GM18505 (cell line): Measurements from ENCODE around the gene APPBP2.
"Not testable (repeated sequence)": the region's sequence is repeated elsewhere in the genome, so short reads cannot be mapped to it uniquely, and the experiment has no call there.

Experiments used
- ATAC-seq: cut with Tn5 transposase; IDR thresholded peaks from one replicate; pipeline ENCODE4 v1.9.1; 2021; ENCODE audit not compliant: unreplicated experiment
- POLR2A ChIP-seq: IDR thresholded peaks from 4 replicates; pipeline ENCODE4 v1.6.1; 2011; ENCODE audit warnings: borderline replicate concordance; ENCODE audit not compliant: insufficient read depth, insufficient read length; ENCODE audit errors: extremely low read depth

APPBP2 gene

DNA sequence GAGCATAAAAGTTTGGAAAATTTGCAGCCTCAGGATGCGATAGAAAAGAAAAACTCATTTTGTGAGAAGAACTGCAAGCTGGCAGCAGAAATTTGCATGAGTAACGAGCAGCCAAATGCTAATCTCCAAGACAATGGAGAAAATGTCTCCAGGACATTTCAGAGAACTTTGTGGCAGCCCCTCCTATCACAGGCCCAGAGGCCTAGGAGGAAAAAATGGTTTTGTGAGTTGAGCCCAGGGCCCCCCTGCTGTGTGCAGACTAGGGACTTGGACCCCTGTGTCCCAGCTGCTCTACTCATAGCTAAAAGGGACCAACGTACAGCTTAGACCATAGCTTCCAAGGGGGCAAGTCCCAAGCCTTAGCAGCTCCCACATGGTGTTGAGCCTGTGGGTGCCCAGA is 34.3 kb downstream of the APPBP2 start:
- no peak for ATAC-seq
- no peak for TF ChIP-seq POLR2A

DNA sequence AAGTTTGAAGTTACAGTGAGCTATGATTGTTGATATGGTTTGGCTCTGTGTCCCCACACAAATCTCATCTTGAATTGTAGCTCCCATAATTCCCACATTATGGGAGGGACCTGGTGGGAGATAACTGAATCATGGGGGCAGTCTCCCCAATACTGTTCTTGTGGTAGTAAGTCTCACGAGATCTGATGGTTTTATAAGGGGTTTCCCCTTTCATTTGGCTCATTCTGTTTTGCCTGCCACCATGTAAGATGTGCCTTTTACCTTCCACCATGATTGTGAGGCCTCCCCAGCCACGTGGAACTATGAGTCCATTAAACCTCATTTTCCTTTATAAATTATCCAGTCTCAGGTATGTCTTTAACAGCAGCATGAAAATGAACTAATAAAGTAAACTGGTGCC is 35.4 kb downstream of the APPBP2 start:
- ATAC-seq = not testable (repeated sequence)

DNA sequence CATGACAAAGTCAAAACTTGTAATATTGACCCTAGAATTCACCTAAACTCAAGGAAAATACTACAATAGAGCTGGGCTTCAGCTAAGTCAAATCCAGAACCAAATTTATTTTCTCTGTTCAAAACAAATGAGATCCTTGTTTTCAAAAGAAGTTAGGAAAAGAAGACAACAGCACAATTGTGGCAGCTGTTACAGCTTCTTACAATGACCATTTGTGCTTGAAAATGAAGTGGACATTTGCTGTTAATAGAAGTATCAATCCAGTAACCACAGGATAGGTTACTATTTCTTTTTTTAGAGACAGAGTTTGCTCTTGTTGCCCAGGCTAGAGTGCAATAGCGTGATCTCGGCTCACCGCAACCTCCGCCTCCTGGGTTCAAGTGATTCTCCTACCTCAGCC is 44.4 kb downstream of the APPBP2 start:
- no peak for ATAC-seq
- no peak for TF ChIP-seq POLR2A

DNA sequence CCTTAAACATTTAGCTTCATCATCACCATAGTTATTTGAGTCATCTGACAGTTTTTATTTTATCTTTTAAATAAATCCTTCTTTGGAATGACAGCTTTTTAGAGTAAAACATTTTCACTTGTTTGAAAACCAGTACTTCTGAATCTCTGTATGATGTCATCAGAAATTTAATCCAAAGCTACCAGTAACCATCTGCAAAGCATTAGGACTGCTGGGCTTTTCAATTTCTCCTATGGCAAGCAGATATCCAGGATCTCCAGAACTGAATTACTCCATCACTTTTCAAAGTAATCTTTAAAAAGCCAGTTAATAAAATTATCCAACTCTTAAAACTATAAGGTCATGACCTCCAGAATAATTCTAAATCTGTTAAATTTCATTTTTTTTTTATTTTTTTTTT is 52.3 kb downstream of the APPBP2 start:
- no peak for TF ChIP-seq POLR2A
- no peak for ATAC-seq

DNA sequence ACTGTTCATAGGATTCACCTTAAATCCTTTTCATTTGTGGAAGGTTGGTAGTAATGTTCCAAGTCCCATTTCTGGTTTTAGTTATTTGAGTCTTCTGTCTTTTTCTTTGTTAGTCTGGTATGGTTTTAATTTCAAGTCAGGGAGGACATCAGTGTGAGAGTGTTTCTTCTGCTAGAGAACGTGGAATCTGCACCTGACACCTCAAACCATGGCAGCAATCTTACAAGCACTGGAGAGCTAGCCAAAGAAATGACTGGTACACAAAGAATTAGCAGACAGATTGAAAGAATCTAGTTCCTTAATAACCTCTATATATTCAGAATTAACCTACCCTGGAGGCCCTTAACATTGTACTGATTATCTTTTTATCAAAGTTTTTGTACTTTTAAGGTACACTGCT is 53.6 kb downstream of the APPBP2 start:
- ATAC-seq = no peak
- TF ChIP-seq POLR2A = no peak

DNA sequence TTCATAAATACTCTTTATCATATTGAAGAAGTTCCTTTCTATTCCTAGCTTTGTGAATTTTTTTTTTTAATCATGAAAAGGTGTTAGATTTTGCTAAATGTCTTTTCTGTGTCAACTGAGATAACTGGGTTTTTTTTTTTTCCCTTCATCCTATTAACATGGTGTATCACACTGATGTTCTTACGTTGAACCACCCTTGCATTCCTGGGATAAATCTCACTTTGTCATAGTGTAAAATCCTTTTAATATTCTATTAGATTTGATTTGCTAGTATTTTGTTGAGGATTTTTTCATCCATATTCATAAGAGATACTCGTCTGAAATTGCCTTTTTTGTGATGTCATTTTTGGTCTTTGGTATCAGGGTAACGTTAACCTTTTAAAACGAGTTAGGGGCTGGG is 54.6 kb downstream of the APPBP2 start:
- no peak for TF ChIP-seq POLR2A
- no peak for ATAC-seq

DNA sequence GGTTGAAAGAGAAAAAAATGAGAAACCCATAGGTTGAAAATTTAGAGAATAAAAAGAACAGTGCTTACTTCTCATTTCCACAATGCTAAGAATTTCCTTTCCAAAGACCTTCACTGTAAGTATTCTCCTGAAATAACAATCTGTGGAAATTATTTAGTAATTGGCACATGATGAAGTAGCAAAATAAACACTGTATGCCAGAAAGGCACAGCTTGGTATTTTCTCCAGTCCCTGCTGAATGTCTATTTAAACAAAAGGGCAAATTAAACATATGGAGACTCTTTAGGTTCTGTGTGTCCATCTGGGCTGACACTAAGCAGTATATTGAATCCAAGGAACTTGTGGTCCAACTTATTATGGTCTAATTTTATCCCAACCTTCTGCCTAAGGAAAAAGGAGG is 57.7 kb downstream of the APPBP2 start:
- ATAC-seq = no peak
- no peak for TF ChIP-seq POLR2A

DNA sequence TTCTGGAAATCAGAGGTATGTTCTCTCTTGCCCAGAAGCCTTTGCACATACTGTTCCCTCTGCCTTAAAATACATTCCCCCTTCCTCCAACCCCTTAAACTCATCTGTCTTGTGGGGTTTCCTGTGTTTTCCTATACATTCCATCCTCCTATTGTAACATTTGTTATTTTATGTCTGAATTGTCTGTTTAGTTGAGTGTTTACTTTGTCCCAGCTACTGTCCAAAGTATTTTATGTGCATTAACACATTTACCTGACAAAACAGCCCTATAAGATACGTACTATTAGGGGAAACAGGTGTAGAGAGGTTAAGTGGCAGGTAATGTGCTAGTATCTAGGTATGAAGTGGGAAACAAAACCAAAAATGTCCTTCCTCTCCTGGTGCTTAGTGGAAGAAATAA is 61.7 kb downstream of the APPBP2 start:
- ATAC-seq = no peak
- TF ChIP-seq POLR2A = no peak

DNA sequence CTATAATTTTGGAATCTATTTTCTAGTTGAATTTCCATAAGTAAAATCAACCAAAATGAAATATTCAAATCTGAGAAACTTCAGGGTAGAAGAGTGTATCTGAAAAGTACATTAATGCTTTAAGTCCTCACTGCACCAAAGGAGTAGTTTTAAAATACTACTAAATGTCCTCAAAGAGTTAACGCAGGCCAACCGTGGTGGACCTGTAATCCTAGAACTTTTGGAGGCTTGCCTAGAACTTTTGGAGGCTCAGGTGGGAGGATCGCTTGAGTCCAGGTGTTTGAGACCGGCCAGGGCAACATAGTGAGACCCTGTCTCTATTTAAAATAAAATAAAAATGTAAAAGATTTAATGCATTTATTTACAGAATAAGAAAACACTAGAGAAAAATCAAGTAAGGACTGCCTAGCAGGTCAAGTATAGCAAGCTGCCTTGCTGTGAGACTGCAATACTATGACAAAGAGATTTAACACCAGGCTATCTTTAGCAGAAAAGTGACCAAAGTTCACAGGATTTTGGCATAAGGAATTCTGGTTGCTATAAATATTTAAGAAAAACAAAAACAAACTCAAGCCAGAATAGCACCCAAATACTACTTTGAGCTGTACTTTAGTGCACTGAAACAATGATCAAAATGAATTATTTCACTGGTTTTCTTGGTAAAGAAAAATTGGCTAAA is 62.7 kb downstream of the APPBP2 start:
- no peak for ATAC-seq
- no peak for TF ChIP-seq POLR2A

DNA sequence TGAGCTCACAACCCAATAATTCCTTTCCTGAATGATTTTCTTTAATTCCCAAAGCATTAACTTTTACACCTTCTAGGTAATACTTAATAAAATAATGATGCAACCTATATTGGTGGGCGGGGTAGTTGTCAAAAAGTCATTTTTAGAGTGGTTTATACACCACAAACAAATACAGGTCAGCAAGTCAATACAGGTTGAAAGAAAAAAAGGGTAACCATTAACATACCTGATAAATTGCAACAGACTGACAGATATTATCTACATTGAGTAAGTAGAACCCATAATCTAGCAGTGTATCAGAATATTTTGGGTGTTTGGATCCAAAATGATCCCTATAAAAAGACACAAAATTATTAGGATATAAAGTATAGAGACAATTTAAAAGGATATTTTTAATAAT is 64.5 kb downstream of the APPBP2 start:
- no peak for ATAC-seq
- no peak for TF ChIP-seq POLR2A

DNA sequence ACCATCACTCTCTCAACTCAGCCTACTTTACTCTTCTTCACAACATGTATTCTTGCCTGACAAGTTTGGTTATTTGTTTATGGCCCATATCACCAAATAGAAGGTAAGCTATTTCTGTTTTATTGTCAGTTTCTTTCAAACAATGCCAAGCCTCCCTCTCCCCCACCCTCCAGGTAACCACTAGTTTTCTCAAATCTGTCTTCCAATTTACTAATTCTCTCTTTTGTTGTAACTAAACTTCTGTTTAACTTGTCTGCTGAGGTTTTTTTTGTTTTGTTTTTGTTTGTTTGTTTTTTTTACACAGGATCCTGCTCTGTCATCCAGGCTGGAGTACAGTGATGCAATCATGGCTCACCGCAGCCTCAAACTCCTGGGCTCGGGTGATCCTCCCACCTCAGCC is 68.9 kb downstream of the APPBP2 start:
- TF ChIP-seq POLR2A = no peak
- ATAC-seq = no peak

DNA sequence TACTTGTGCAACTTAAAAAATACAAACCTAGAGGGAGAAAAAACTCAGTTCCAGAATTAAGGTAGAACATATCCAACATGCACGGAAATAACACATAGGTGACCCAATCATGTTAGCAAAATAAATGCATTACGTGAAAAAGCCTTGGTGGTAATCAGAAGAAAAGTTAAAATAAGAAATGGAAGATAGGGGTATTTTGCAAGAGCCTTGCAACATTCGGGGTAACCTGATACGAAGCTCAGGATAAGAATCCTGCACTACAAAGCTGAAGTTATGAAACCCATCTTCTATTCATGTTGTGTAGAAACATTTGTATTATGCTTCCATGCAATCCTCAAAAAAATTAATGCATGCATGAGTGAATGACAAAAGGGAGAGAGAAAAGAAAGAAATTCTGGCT is 70.7 kb downstream of the APPBP2 start:
- ATAC-seq = no peak
- no peak for TF ChIP-seq POLR2A

DNA sequence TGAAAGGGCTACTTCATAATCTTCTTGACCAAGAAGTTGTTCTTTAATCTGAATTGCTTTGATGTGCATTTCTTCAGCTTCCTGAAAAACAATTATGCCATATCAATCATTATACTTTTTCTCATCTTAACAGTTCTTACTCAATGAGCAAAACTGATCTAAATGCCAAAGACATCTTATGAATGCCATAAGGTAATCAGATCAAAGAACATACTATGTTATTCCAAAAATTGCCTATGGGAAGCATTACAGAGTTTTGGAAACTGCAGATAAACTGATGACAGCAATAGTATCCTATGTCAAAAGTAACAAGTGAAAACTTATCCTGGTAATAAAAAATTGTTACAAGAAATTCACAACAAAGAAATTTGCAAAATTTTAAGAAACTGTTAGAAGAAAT is 74.1 kb downstream of the APPBP2 start:
- ATAC-seq = no peak
- TF ChIP-seq POLR2A = no peak

DNA sequence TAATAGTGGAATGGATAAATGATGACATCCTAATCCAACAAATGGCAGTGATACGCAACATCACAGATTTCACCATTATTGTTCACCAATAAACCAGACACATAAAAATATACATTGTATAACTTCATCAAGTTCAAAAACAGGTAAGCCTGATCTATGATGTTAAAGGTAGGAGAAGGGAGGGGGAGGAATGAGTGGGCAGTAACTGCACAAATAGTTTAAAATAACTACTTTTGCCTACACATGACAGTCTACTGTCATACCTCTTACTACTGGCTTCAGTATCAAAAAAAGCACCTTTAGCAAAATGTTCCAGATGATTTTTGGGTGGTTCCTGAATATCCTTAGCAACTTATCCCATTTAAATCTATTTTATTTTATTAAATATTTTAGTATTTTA is 75.0 kb downstream of the APPBP2 start:
- no peak for TF ChIP-seq POLR2A
- ATAC-seq = no peak

DNA sequence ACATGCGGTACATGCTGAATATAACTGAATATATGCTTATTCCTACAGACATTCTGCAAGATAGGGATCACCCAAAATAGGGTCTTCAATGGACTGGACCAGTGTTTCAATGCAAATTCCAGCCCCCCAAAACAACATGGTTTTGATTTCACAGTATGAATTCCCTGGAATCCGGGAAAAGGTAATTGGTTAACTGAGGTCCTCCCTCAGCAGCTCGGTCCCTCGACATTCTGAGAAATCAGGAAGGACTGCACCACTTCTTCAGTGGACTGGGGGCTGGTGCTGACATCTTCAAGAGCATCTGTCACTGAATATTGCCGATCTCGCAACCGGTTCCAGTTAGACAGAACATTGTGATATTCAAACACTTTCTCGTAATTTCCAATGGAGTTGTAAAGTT is 78.7 kb downstream of the APPBP2 start:
- ATAC-seq = no peak
- no peak for TF ChIP-seq POLR2A
